ENCODE results near the gene CNPY2.

- TF ChIP-seq CTCF (IDR thresholded peaks at IDR 0.05) (no peak), POLR2A (IDR thresholded peaks at IDR 0.05) (no peak)
These were observed 18.4 kb downstream of the CNPY2 start for GRCh38 chr12:56297400-56297799.
